ENCODE measurements around the gene OR52K2. TPM values are rescaled to one million over a fixed set of nuclear protein-coding genes. Genes with fewer than 3 reads are reported as not detected.
"Not testable (repeated sequence)": the region's sequence is repeated elsewhere in the genome, so short reads cannot be mapped to it uniquely, and the experiment has no call there.

Gene OR52K2
- total and polyA plus RNA-seq, 2 donors (not counting 1 experiment from before 2014, with no cell fraction given), result not detected

GRCh38 chr11:4484310-4484709 is 35.2 kb downstream of the OR52K2 start:
- ATAC-seq (ENCODE audit: low read depth) (no peak), DNase-seq (no peak)
- Histone ChIP-seq H3K36me3 (replicated peaks in 1 of 2; ENCODE audit: control extremely low read depth in 1 of 2, control insufficient read depth in 1 of 2, extremely low read depth in 1 of 2, insufficient read depth in 2 of 2, low read length in 1 of 2) (no peaks in the 10 kb centered on the region), H3K27ac (ENCODE audit: low read length in 2 of 2) (no peak overlapping the region), H3K9ac (ENCODE audit: low read length) (no peak overlapping the region), H3K27me3 (replicated peaks in 1 of 4; ENCODE audit: control extremely low read depth in 1 of 4, control insufficient read depth in 3 of 4, insufficient read depth in 4 of 4, low read length in 3 of 4) (peaks cover 0 to 8% (median 2%) of the 10 kb centered on the region in 4 experiments), H2AFZ (ENCODE audit: insufficient read depth, low read depth, low read length, poor library complexity, severe bottlenecking) (no peak overlapping the region), H3K79me2 (ENCODE audit: control insufficient read depth, insufficient read depth, low read length) (no peaks in the 10 kb centered on the region), H4K20me1 (ENCODE audit: control insufficient read depth, insufficient read depth, low read length, poor library complexity, severe bottlenecking) (no peaks in the 10 kb centered on the region), H3K4me2 (replicated peaks; ENCODE audit: low read depth, low read length, poor library complexity, severe bottlenecking) (no peak overlapping the region), H3K4me1 (ENCODE audit: control insufficient read depth in 2 of 2, insufficient read depth in 2 of 2, low read length in 2 of 2) (no peaks in the 10 kb centered on the region), H3K4me3 (ENCODE audit: control extremely low read depth in 1 of 5, extremely low read depth in 1 of 5, insufficient read depth in 1 of 5, low read depth in 2 of 5, low read length in 4 of 5) (no peak overlapping the region), H3K9me3 (ENCODE audit: control extremely low read depth in 1 of 3, control insufficient read depth in 2 of 3, insufficient read depth in 1 of 3, low read length in 2 of 3) (no peaks in the 10 kb centered on the region)
- Mint-ChIP-seq H3K27ac (no peak overlapping the region), H3K4me3 (no peak overlapping the region), H3K9me3 (ENCODE audit: insufficient read depth) (no peaks in the 10 kb centered on the region), H3K27me3 (peaks cover 5% of the 10 kb centered on the region), H3K4me1 (no peaks in the 10 kb centered on the region)
- no peak for TF ChIP-seq CTCF (IDR thresholded peaks at IDR 0.05)
- no peak for TF ChIP-seq EZH2 (IDR thresholded peaks at IDR 0.05; ENCODE audit: borderline replicate concordance, insufficient read depth, low read depth, low read length, poor library complexity, severe bottlenecking)
- CTCF ChIA-PET, result interaction anchor here (0.6 to 1.5 kb wide), 2 partner anchors 9 to 297 kb away, joined by 3 read pairs; no protein-coding TSS in a partner anchor
- POLR2A ChIA-PET, result no interaction called here
- intact Hi-C loops (cut with micrococcal nuclease), result no loop called here
- WGBS (ENCODE audit: insufficient coverage), result 66% methylated on average over 4 of the region's 4 CpGs

GRCh38 chr11:4491405-4491804 is 42.3 kb downstream of the OR52K2 start:
- H3K4me3 ChIP-seq (ENCODE audit: control extremely low read depth in 1 of 5, extremely low read depth in 1 of 5, insufficient read depth in 1 of 5, low read depth in 2 of 5, low read length in 4 of 5); POLR2A ChIA-PET; H3K4me1 Mint-ChIP-seq; H2AFZ ChIP-seq (ENCODE audit: insufficient read depth, low read depth, low read length, poor library complexity, severe bottlenecking); H3K27ac Mint-ChIP-seq; H3K79me2 ChIP-seq (ENCODE audit: control insufficient read depth, insufficient read depth, low read length); H3K9ac ChIP-seq (ENCODE audit: low read length); intact Hi-C loops (cut with micrococcal nuclease); H3K27me3 ChIP-seq (replicated peaks in 1 of 4; ENCODE audit: control extremely low read depth in 1 of 4, control insufficient read depth in 3 of 4, insufficient read depth in 4 of 4, low read length in 3 of 4); ATAC-seq (ENCODE audit: low read depth); H3K36me3 ChIP-seq (replicated peaks in 1 of 2; ENCODE audit: control extremely low read depth in 1 of 2, control insufficient read depth in 1 of 2, extremely low read depth in 1 of 2, insufficient read depth in 2 of 2, low read length in 1 of 2); H3K27ac ChIP-seq (ENCODE audit: low read length in 2 of 2); H3K9me3 Mint-ChIP-seq (ENCODE audit: insufficient read depth); H3K4me2 ChIP-seq (replicated peaks; ENCODE audit: low read depth, low read length, poor library complexity, severe bottlenecking); DNase-seq; H4K20me1 ChIP-seq (ENCODE audit: control insufficient read depth, insufficient read depth, low read length, poor library complexity, severe bottlenecking); H3K4me1 ChIP-seq (ENCODE audit: control insufficient read depth in 2 of 2, insufficient read depth in 2 of 2, low read length in 2 of 2); H3K4me3 Mint-ChIP-seq; H3K9me3 ChIP-seq (ENCODE audit: control extremely low read depth in 1 of 3, control insufficient read depth in 2 of 3, insufficient read depth in 1 of 3, low read length in 2 of 3): not testable (repeated sequence)
- CTCF ChIA-PET, result interaction anchor here (1.1 to 5.9 kb wide), 5 partner anchors 12 to 312 kb away, joined by 3 to 87 read pairs (median 4); partner anchors contain the start of gene TRIM21
- WGBS (ENCODE audit: insufficient coverage), result no CpG with 5 or more reads among the region's 2 CpGs
- H3K27me3 Mint-ChIP-seq, result peaks cover 41% of the 10 kb centered on the region

Data from B cell (primary cell).